Measurements from ENCODE around the gene DNM3. TPM values are rescaled to one million over a fixed set of nuclear protein-coding genes. Genes with fewer than 3 reads are reported as not detected.

DNM3 gene
- total and polyA plus RNA-seq, 9 donors = 3.1 to 6.5 (median 4.4) TPM

DNA sequence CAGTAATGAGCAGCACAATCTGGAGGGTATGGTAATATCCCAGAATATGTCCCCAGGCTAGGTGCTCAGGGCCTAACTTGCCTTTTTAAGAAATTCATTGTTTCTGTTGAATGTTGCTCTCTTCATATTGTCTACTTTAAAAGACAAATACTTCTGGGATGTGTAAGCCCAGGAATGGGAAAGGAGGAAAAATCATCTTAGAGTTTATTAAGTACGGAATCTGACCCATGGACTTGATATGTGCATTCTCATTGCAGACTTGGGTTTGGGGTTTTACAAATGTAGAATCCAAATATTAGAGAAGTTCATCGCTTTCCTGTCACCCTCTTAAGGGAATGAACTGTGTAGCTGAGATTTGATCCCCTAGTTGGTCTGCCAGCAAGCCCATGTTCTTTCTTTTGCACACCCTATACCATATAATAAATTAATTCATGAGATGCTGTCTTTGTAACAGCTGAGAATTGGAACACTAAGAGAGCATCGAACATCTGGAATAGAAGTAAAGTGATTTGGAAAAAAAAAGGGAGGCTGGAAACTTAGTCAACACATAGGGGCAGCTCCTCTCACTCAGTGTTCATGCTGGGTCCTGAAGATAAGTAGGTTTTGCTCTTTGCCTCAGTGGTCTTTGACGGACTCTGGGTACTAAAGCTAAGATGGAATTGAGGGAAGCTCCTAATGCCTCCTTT is 343.4 kb downstream of the DNM3 start:
- H3K27me3 ChIP-seq = no peaks in the 10 kb centered on the region
- H3K4me1 ChIP-seq (ENCODE audit: insufficient read depth) = peaks cover 8% of the 10 kb centered on the region
- no peaks in the 10 kb centered on the region for H3K9me3 ChIP-seq
- 58 to 60% (median 60%) methylated on average over 4 of the region's 4 CpGs for WGBS, 3 donors
- TF ChIP-seq EP300 (IDR thresholded peaks at IDR 0.05) = no peak
- TF ChIP-seq POLR2A (IDR thresholded peaks at IDR 0.05) = no peak
- no peak for TF ChIP-seq CTCF (IDR thresholded peaks at IDR 0.05)
- H3K27ac ChIP-seq = peak overlapping the region in 1 of 2 donors; percentile 13
- H3K4me3 ChIP-seq = no peak overlapping the region
- DNase-seq = no peak
- intact Hi-C loops (cut with DNase I) = loop anchor here in 1 of 4 donors (5.0 kb wide), 1 partner anchor 37 kb away; no protein-coding TSS in a partner anchor
- no peaks in the 10 kb centered on the region for H3K36me3 ChIP-seq

DNA sequence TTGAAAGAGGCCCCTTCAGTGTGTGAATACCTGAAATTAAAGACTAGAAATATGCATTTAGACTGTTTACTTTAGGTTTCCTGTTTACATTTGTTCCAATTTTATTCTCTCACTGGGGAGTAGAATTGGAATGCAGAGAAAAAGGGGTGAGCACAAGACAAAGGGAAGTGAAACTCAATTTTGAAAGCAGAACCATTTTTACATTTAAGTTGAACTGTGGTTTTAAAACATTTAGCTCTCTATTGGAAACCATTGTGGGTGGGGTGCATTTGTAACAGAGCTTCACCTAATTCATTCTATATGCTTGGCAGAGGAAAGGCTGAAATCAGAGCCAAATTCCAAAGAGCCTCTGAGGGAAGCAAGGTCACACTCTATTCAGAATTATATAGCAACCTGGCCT is 343.9 kb downstream of the DNM3 start:
- peaks cover 8% of the 10 kb centered on the region for H3K4me1 ChIP-seq (ENCODE audit: insufficient read depth)
- no peaks in the 10 kb centered on the region for H3K9me3 ChIP-seq
- intact Hi-C loops (cut with DNase I) = no loop called here
- no peaks in the 10 kb centered on the region for H3K36me3 ChIP-seq
- H3K27me3 ChIP-seq = no peaks in the 10 kb centered on the region
- no peak for DNase-seq
- TF ChIP-seq POLR2A (IDR thresholded peaks at IDR 0.05) = no peak
- no peak for TF ChIP-seq EP300 (IDR thresholded peaks at IDR 0.05)
- TF ChIP-seq CTCF (IDR thresholded peaks at IDR 0.05) = no peak
- no peak overlapping the region for H3K4me3 ChIP-seq
- H3K27ac ChIP-seq = peak overlapping the region in 1 of 2 donors; percentile 13

DNA sequence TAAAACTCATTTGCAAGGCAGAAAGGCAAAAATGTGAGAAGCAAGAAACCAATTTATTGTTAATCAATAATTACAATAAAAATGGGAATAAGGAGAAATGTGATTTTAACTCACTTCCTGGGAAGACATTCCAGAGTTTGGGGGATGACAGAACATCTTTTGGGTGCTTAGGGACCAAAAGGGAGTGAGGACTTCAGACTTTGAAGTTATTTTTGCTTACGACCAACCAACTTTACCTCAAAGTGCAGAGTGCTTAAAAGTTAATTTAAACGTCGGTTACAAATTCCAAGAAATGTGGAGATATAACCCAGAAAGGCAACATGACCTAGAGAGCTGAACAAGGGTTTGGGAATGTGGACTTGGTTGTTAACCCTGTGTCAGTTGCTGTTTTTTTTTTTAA is 344.7 kb downstream of the DNM3 start:
- Histone ChIP-seq H3K36me3 (no peaks in the 10 kb centered on the region), H3K9me3 (no peaks in the 10 kb centered on the region), H3K27me3 (no peaks in the 10 kb centered on the region), H3K27ac (no peak overlapping the region), H3K4me3 (no peak overlapping the region), H3K4me1 (ENCODE audit: insufficient read depth) (peaks cover 8% of the 10 kb centered on the region)
- 20 to 22% (median 20%) methylated on average over 3 of the region's 3 CpGs for WGBS, 3 donors
- no peak for TF ChIP-seq POLR2A (IDR thresholded peaks at IDR 0.05)
- no peak for TF ChIP-seq CTCF (IDR thresholded peaks at IDR 0.05)
- no peak for TF ChIP-seq EP300 (IDR thresholded peaks at IDR 0.05)
- intact Hi-C loops (cut with DNase I) = no loop called here
- DNase-seq = no peak

DNA sequence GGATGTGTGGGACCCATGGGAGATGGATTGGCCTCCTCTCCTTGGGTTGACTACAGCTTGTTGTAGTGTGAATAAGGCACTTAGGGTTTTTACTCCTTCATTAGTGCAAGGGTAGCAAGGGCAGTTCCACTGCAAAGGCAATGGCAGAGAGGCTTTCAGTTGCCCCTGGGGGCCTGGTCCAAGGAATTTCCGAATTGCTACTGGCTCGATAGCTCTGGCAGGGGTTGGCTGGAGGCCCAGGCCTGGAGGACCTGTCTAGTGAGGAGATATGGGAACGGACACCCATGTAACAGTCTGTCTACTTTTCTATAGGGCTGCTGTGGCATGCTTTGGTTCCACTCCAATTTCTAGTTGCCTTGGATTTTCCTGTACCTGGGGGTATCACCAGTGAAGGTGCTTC is 360.3 kb downstream of the DNM3 start:
- no peak overlapping the region for H3K4me3 ChIP-seq
- no peaks in the 10 kb centered on the region for H3K4me1 ChIP-seq (ENCODE audit: insufficient read depth)
- WGBS, 3 donors = 96 to 98% (median 98%) methylated on average over 3 of the region's 3 CpGs
- no peak overlapping the region for H3K27ac ChIP-seq
- H3K27me3 ChIP-seq = no peaks in the 10 kb centered on the region
- no peaks in the 10 kb centered on the region for H3K36me3 ChIP-seq
- no peaks in the 10 kb centered on the region for H3K9me3 ChIP-seq
- no peak for DNase-seq
- intact Hi-C loops (cut with DNase I) = no loop called here
- TF ChIP-seq POLR2A (IDR thresholded peaks at IDR 0.05) (no peak), CTCF (IDR thresholded peaks at IDR 0.05) (no peak), EP300 (IDR thresholded peaks at IDR 0.05) (no peak)
